GM21360 (cell line): ENCODE results near the gene ZNF100.
"Not testable (repeated sequence)": the region's sequence is repeated elsewhere in the genome, so short reads cannot be mapped to it uniquely, and the experiment has no call there.

Source experiments
- ATAC-seq: cut with Tn5 transposase; IDR thresholded peaks from one replicate; pipeline ENCODE4 v1.9.1; 2021; ENCODE audit warnings: mild to moderate bottlenecking, moderate library complexity; ENCODE audit not compliant: unreplicated experiment

The ZNF100 gene

DNA sequence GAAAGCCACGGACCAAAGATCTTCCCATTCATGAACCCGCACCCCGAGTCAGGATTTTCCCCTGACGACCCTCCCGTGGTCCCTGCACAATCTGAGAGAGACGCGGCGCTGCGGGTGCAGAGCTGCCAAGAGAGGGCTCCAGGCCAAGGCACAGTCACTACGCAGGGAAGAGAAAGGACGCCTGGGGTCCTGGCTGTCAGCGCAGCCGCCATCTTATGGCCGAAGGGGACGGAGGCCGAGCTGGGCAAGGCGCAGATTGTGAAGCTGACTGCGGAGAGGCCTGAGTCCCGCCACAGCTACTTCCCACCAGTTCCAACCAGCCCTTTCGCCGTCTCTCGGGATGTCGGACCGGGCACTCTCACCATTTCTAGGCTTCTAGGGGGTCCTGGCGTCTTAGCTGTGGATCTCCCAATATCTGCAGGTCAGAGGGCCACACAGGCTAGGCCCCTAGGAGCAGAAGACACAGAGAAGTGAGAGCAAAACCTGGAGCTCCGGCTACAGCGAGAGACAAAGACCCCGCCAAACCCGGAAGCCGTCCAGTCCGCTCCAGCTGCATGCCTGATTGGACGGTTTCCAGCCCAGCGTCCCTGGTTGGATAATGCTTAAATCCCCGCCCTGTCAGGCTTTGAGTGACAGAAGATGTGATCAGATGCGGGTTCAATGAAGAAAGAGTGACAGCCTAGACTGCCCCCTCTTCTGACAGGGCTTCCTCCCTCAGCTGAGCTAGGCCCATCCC lies at the start of gene ZNF100:
Gene ZNF100, minus strand, starts transcription at position 515 of the 736 bp plus-strand sequence. Its CDS starts 150 bp downstream, at position 365.
- peak; percentile 94 for ATAC-seq

DNA sequence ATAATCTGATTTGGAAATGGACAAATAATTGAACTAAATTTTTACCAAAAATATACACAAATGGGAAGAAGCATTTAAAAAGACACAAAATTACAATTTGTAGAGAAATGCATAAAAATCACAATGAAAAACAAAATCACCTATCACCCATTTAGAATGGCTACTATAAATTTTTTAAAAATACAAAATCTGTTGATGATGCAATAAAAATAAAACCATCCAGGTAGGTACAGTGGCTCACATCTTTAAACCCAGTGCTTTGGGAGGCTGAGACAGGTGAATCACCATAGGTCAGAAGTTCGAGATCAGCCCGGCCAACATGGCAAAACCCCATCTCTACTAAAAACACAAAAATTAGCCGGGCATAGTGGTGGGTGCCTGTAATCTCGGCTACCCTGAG lies 45.1 kb upstream of the ZNF100 start:
- ATAC-seq: no peak

- not testable (repeated sequence) for ATAC-seq
Measured at GRCh38 chr19:21808400-21809000, 41.1 kb upstream of the ZNF100 start.

GRCh38 chr19:21789466-21790085 lies 22.2 kb upstream of the ZNF100 start:
- no peak for ATAC-seq

- no peak for ATAC-seq
Measured at GRCh38 chr19:21786936-21787335, 19.6 kb upstream of the ZNF100 start.

- not testable (repeated sequence) for ATAC-seq
Measured at GRCh38 chr19:21775792-21776191, 8.4 kb upstream of the ZNF100 start.

DNA sequence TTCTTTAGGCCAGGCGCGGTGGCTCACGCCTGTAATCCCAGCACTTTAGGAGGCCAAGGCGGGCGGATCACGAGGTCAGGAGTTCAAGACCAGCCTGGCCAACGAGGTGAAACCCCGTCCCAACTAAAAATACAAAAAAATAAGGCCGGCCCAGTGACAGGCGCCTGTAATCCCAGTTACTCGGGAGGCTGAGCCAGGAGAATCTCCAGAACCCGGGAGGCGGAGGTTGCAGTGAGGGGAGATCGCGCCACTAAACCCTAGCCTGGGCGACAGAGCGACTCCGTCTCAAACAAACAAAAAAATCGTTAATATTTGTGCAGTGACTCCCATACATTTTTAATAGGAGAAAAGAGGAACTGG lies 694 bp downstream of the ZNF100 start:
- ATAC-seq: not testable (repeated sequence)

DNA sequence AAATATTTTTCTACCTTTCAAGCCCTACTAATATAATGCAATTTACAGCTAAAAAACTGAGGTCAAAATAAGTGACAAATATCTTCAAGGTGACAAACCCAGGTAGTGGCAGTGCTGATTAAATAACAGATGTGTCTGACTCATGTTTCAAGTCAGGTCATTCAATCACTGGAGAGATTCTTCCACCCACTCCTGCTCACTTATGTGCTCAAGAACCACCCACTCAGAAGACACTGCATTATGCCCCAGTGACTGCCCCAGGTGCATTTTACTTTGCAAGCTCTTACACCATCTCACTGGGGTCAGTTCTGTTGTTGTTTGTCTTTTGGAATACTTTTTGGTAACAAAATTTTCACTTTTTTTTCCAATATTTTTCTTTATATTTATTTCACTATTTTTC lies 2.2 kb downstream of the ZNF100 start:
- no peak for ATAC-seq

GRCh38 chr19:21761547-21761946 lies 5.8 kb downstream of the ZNF100 start:
- ATAC-seq: not testable (repeated sequence)

GRCh38 chr19:21758296-21758695 lies 9.1 kb downstream of the ZNF100 start:
- ATAC-seq: no peak

- not testable (repeated sequence) for ATAC-seq
Measured at GRCh38 chr19:21755555-21755954, 11.8 kb downstream of the ZNF100 start.

GRCh38 chr19:21751384-21751783 lies 16.0 kb downstream of the ZNF100 start:
- no peak for ATAC-seq

GRCh38 chr19:21750586-21751128 lies 16.7 kb downstream of the ZNF100 start:
- no peak for ATAC-seq

DNA sequence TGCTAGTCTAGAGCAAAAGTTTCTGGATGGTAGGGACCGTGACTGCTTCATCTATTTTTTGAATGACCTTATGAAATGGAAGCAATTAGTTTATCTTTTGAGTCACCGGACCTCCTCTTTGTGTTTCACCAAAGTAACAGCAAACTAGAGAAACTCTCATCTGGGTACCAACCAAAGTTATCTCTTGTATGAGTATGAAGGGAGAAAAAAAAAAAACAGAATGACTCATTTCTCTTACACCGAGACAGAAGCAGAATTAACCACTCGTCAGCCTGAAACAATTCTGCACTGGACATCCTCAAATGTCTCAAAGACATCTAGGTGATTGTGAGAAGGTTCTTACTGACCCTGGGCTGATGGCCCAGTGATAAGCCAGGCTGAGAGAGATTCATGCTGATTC lies 18.3 kb downstream of the ZNF100 start:
- ATAC-seq: no peak

GRCh38 chr19:21748088-21748487 lies 19.3 kb downstream of the ZNF100 start:
- ATAC-seq: no peak

DNA sequence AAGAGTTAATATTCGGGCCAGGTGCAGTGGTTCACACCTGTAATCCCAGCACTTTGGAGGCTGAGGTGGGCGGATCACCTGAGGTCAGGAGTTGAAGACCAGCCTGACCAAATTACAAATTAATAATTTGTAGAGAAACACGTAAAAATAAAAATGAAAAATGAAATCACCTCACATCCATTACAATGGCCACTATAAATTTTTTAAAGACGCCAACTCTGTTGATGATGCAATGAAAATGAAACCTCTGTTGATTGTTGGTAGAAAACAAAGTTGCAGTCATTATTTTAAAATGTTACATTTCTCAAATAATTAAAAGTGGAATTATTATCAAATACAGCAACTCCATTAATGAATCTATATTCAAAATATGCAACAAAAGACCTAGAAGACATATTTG lies 26.8 kb downstream of the ZNF100 start:
- ATAC-seq: no peak

DNA sequence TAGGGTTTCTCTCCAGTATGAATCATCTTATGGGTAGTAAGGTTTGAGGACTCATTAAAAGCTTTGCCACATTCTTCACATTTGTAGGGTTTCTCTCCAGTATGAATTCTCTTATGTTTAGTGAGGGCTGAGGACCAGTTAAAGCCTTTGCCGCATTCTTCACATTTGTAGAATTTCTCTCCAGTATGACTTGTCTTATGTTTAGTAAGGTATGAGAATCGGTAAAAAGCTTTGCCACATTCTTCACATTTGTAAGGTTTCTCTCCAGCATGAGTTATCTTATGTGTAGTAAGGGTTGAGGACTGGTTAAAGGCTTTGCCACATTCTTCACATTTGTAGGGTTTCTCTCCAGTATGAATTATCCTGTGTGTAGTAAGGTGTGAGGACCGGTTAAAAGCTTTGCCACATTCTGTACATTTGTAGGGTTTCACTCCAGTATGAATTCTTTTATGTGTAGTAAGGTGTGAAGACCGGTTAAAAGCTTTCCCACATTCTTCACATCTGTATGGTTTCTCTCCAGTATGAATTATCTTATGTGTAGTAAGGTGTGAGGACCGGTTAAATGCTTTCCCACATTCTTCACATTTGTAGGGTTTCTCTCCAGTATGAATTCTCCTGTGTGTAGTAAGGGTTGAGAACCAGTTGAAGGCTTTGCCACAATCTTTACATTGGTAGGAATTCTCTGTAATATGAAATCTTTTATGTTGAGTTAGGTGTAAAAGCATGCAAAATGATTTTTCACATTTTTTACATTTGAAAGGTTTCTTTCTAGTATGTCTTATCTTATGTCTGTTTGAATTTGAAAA lies 40.2 kb downstream of the ZNF100 start:
- not testable (repeated sequence) for ATAC-seq

GRCh38 chr19:21713761-21714160 lies 53.6 kb downstream of the ZNF100 start:
- ATAC-seq: no peak

DNA sequence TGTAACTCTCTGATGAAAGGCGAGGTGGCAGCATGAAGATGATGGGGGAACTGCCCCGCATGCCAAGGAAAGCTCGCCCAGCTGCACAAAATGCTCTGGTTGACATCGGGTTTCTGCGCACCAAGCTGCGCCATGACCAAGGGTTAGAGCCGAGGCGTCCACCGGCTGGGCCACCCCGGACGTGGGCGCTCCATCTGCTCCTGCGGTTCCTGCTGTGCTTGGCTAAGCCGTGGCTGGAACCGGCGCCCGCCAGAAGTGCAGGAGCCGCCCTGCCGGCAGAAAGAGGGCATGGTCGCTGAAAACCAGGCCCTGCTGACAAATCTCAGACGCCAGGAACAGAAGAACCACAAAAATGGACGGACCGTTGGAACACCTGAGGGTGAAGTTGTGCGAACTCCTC lies 57.9 kb downstream of the ZNF100 start:
- no peak for ATAC-seq

DNA sequence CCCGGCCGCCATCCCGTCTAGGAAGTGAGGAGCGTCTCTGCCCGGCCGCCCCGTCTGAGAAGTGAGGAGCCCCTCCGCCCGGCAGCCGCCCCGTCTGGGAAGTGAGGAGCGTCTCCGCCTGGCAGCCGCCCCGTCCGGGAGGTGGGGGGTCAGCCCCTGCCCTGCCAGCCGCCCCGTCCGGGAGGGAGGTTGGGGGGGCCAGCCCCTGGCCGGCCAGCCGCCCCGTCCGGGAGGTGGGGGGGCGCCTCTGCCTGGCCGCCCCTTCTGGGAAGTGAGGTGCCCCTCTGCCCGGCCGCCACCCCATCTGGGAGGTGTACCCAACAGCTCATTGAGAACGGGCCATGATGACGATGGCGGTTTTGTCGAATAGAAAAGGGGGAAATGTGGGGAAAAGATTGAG lies 59.5 kb downstream of the ZNF100 start:
- not testable (repeated sequence) for ATAC-seq

DNA sequence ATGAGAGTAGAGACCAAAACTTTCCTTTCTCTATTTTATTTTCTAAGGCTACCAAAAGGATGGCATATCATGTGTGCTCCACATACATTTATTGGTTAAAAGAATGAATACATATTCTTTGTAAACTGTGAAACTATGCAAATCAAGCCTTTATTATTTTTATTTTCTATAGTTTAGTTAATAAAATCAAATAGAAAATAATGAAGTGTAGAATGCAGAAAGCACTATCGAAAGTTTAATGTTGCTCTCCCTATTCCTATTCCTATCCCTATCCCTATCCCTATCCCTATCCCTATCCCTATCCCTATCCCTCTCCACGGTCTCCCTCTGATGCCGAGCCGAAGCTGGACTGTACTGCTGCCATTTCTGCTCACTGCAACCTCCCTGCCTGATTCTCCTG lies 60.3 kb downstream of the ZNF100 start:
- no peak for ATAC-seq
